ENCODE results near the gene CEACAM5.
"Not testable (repeated sequence)": the region's sequence is repeated elsewhere in the genome, so short reads cannot be mapped to it uniquely, and the experiment has no call there.

The CEACAM5 gene

GRCh38 chr19:41700381-41701195 is 7.8 kb upstream of the CEACAM5 start:
- no peak for DNase-seq (ENCODE audit: low read depth in 2 of 2)

- DNase-seq (ENCODE audit: low read depth in 2 of 2): no peak
Measured at GRCh38 chr19:41701401-41702075, 6.9 kb upstream of the CEACAM5 start.

GRCh38 chr19:41702171-41702651 is 6.2 kb upstream of the CEACAM5 start:
- no peak for DNase-seq (ENCODE audit: low read depth in 2 of 2)

- no peak for DNase-seq (ENCODE audit: low read depth in 2 of 2)
Measured at GRCh38 chr19:41703602-41704293, 4.7 kb upstream of the CEACAM5 start.

- DNase-seq (ENCODE audit: low read depth in 2 of 2): no peak
Measured at GRCh38 chr19:41705393-41706174, 2.8 kb upstream of the CEACAM5 start.

- DNase-seq (ENCODE audit: low read depth in 2 of 2): peak; percentile 43 to 50
Measured at GRCh38 chr19:41706741-41707501, 1.5 kb upstream of the CEACAM5 start.

GRCh38 chr19:41707502-41707812 is 969 bp upstream of the CEACAM5 start:
- no peak for DNase-seq (ENCODE audit: low read depth in 2 of 2)

- no peak for DNase-seq (ENCODE audit: low read depth in 2 of 2)
Measured at GRCh38 chr19:41707871-41708371, 505 bp upstream of the CEACAM5 start.

GRCh38 chr19:41709516-41709915 is 1.1 kb downstream of the CEACAM5 start:
- not testable (repeated sequence) for DNase-seq (ENCODE audit: low read depth in 2 of 2)

- no peak for DNase-seq (ENCODE audit: low read depth in 2 of 2)
Measured at GRCh38 chr19:41709951-41710645, 1.7 kb downstream of the CEACAM5 start.

- no peak for DNase-seq (ENCODE audit: low read depth in 2 of 2)
Measured at GRCh38 chr19:41711376-41712261, 3.2 kb downstream of the CEACAM5 start.

GRCh38 chr19:41714598-41714997 is 6.2 kb downstream of the CEACAM5 start:
- DNase-seq (ENCODE audit: low read depth in 2 of 2): no peak

- no peak for DNase-seq (ENCODE audit: low read depth in 2 of 2)
Measured at GRCh38 chr19:41718761-41719160, 10.3 kb downstream of the CEACAM5 start.

GRCh38 chr19:41720103-41720502 is 11.7 kb downstream of the CEACAM5 start:
- no peak for DNase-seq (ENCODE audit: low read depth in 2 of 2)

GRCh38 chr19:41726493-41726892 is 18.1 kb downstream of the CEACAM5 start:
- no peak for DNase-seq (ENCODE audit: low read depth in 2 of 2)

- DNase-seq (ENCODE audit: low read depth in 2 of 2): no peak
Measured at GRCh38 chr19:41734156-41734555, 25.7 kb downstream of the CEACAM5 start.

GRCh38 chr19:41734585-41734984 is 26.2 kb downstream of the CEACAM5 start:
- DNase-seq (ENCODE audit: low read depth in 2 of 2): no peak

- no peak for DNase-seq (ENCODE audit: low read depth in 2 of 2)
Measured at GRCh38 chr19:41735071-41735600, 26.7 kb downstream of the CEACAM5 start.

GRCh38 chr19:41739361-41739760 is 30.9 kb downstream of the CEACAM5 start:
- DNase-seq (ENCODE audit: low read depth in 2 of 2): no peak

Data from stimulated activated CD8-positive, alpha-beta memory T cell treated with anti-CD3 and anti-CD28 coated beads, Interleukin-15, amount 100 ng/mL, for 48 hours (primary cell).